Stimulated activated CD4-positive, alpha-beta T cell treated with anti-CD3 and anti-CD28 coated beads, Interleukin-4, amount 100 ng/mL, for 24 hours (primary cell): ENCODE data around the gene AXL.

Experiments
- DNase-seq: peaks from one replicate; pipeline ENCODE4 v3.0.0-alpha.2; 2020

AXL gene

GRCh38 chr19:41310033-41310831 is 91.2 kb downstream of the AXL start, which contains the start of gene CCDC97:
Gene CCDC97 (plus strand): TSS chr19:41310172. CDS start chr19:41310311, 139 bp downstream.
- DNase-seq = peak; percentile 90

GRCh38 chr19:41311072-41311471 is 92.0 kb downstream of the AXL start:
- DNase-seq = no peak
